ENCODE results near the gene ITFG1.
"Not testable (repeated sequence)": the region's sequence is repeated elsewhere in the genome, so short reads cannot be mapped to it uniquely, and the experiment has no call there.

The ITFG1 gene

GRCh38 chr16:47475786-47476185, 14.9 kb upstream of the ITFG1 start:
- H3K4me3 ChIP-seq (replicated peaks; ENCODE audit: low read depth, low read length) = no peak overlapping the region
- DNase-seq (ENCODE audit: extremely low read depth, low read depth) = no peak
- TF ChIP-seq, protein P1, sequence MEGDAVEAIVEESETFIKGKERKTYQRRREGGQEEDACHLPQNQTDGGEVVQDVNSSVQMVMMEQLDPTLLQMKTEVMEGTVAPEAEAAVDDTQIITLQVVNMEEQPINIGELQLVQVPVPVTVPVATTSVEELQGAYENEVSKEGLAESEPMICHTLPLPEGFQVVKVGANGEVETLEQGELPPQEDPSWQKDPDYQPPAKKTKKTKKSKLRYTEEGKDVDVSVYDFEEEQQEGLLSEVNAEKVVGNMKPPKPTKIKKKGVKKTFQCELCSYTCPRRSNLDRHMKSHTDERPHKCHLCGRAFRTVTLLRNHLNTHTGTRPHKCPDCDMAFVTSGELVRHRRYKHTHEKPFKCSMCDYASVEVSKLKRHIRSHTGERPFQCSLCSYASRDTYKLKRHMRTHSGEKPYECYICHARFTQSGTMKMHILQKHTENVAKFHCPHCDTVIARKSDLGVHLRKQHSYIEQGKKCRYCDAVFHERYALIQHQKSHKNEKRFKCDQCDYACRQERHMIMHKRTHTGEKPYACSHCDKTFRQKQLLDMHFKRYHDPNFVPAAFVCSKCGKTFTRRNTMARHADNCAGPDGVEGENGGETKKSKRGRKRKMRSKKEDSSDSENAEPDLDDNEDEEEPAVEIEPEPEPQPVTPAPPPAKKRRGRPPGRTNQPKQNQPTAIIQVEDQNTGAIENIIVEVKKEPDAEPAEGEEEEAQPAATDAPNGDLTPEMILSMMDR (IDR thresholded peaks at IDR 0.05; ENCODE audit: low read depth, low read length, missing control alignments) = no peak

- DNase-seq (ENCODE audit: extremely low read depth, low read depth) = no peak
- TF ChIP-seq, protein P1 (IDR thresholded peaks at IDR 0.05; ENCODE audit: low read depth, low read length, missing control alignments) = no peak
- no peak overlapping the region for H3K4me3 ChIP-seq (replicated peaks; ENCODE audit: low read depth, low read length)
These were observed 12.9 kb upstream of the ITFG1 start for GRCh38 chr16:47473792-47474191.

DNA sequence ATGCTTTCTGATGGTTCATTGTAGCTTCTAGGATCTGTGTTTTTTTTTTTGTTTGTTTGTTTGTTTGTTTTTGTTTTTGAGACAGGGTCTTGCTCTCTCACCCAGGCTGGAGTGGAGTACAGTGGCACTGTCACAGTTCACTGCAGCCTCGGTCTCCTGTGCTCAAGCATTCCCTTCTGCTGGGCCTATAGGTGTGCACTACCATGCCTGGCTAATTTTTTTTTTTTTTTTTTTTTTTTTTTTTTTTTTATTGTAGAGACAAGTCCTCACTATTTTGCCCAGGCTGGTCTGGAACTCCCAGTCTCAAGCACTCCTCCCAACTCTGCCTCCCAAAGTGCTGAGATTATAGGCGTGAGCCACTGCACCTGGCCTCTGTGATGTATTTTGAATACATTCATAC, 12.1 kb upstream of the ITFG1 start:
- not testable (repeated sequence) for DNase-seq (ENCODE audit: extremely low read depth, low read depth); H3K4me3 ChIP-seq (replicated peaks; ENCODE audit: low read depth, low read length)

- H3K4me3 ChIP-seq (replicated peaks; ENCODE audit: low read depth, low read length) = no peak overlapping the region
- TF ChIP-seq, protein P1 (IDR thresholded peaks at IDR 0.05; ENCODE audit: low read depth, low read length, missing control alignments) = no peak
- DNase-seq (ENCODE audit: extremely low read depth, low read depth) = no peak
These were observed 9.9 kb upstream of the ITFG1 start for GRCh38 chr16:47470810-47471209.

DNA sequence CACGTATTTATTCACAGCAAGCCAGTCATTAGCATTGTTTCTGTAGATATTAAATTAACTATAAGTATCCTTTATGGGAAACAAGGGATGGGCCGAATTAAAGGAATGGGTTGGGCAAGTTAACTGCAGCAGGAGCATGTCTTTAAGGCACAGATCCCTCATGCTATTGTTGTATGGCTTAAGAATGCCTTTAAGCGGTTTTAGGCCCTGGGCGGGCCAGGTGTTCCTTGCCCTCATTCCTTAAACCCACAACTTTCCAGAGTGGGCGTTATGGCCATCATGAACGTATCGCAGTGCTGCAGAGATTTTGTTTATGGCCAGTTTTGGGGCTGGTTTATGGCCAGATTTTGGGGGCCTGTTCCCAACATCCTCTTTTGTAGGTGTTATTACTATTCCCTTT, 9.3 kb upstream of the ITFG1 start:
- H3K4me3 ChIP-seq (replicated peaks; ENCODE audit: low read depth, low read length) = no peak overlapping the region
- no peak for DNase-seq (ENCODE audit: extremely low read depth, low read depth)
- TF ChIP-seq, protein P1 (IDR thresholded peaks at IDR 0.05; ENCODE audit: low read depth, low read length, missing control alignments) = no peak

GRCh38 chr16:47469227-47469626, 8.4 kb upstream of the ITFG1 start:
- TF ChIP-seq, protein P1 (IDR thresholded peaks at IDR 0.05; ENCODE audit: low read depth, low read length, missing control alignments) = no peak
- no peak overlapping the region for H3K4me3 ChIP-seq (replicated peaks; ENCODE audit: low read depth, low read length)
- DNase-seq (ENCODE audit: extremely low read depth, low read depth) = no peak

DNA sequence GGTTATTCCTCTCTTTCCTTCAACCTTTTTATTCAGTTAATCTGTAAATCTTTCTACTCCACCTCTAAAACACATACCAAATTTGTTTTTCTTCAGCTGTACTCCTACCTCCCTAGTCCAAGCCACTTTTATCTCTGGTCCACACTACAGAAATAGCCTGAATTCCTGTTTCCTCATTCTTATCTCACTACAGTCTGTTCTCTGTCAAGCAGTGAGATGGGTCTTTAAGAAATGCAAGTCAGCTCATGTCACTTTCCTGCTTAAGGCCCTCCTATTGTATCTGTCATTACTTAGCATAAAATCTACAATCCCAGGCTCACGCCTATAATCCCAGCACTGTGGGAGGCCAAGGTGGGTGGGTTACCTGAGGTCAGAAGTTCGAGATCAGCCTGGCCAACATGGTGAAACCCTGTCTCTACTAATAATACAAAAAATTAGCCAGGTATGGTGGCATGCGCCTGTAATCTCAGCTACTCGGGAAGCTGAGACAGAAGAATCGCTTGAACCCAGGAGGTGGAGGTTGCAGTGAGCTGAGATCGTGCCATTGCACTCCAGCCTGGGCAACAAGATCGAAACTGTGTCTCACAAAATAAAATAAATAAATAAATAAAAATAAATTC, 7.3 kb upstream of the ITFG1 start:
- not testable (repeated sequence) for DNase-seq (ENCODE audit: extremely low read depth, low read depth); H3K4me3 ChIP-seq (replicated peaks; ENCODE audit: low read depth, low read length)

DNA sequence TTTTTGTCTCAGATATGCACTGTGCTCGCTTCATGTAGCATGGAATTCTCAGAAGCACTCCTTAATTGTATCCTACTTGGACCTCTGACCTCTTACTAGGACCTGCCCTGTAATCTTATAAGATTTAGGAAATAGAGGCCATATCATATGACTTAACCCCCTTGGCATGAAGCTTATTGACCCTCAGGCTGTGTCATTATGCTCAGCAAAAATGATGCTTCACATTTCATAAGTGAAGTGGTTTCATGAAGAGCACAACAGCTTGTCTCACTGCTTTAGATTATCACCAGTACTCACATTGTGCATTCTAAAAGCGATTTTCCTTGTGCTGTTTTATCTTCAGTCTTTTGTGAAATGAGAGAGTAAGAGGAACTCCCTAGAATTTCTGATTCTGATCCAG, 6.6 kb upstream of the ITFG1 start:
- H3K4me3 ChIP-seq (replicated peaks; ENCODE audit: low read depth, low read length) = no peak overlapping the region
- TF ChIP-seq, protein P1 (IDR thresholded peaks at IDR 0.05; ENCODE audit: low read depth, low read length, missing control alignments) = no peak
- no peak for DNase-seq (ENCODE audit: extremely low read depth, low read depth)

Measured in HFF-Myc (cell line).